GM12878 (cell line): ENCODE measurements around the gene CRIM1. TPM values are rescaled to one million over a fixed set of nuclear protein-coding genes. Genes with fewer than 3 reads are reported as not detected.

ENCODE experiments used
- ATAC-seq: fragments of 200-7000 bp; cut with Tn5 transposase; 3 replicates; pipeline ENCODE4 v1.9.1; 2020; ENCODE audit warnings: mild to moderate bottlenecking, moderate library complexity
- BruUV-seq: library from RNA; stranded (reverse); fragments of 400-500 nt; replicated peaks from 2 replicates; lab custom pipeline; 2021; lab: Mats Ljungman, UMichigan
- CTCF ChIA-PET: fragments of 300-600 bp; sonication (Branson Sonifier 250); formaldehyde crosslinking; extraction: SDS; loops from one replicate; lab custom pipeline; 2021; ENCODE audit warnings: inconsistent platforms; lab: Yijun Ruan, JAX
- POLR2A ChIA-PET: fragments of 350-600 bp; formaldehyde crosslinking; extraction: SDS; loops from one replicate; lab custom pipeline; 2021; ENCODE audit warnings: inconsistent platforms; lab: Charles Lee
- RAD21 ChIA-PET: fragments of 300-600 bp; sonication (Branson Sonifier 250); formaldehyde crosslinking; loops from one replicate; lab custom pipeline; 2023; ENCODE audit warnings: antibody characterized with exemption; ENCODE audit not compliant: unreplicated experiment; lab: Charles Lee
- SMC1A ChIA-PET: fragments of 300-600 bp; sonication (Branson Sonifier 250); formaldehyde crosslinking; loops from one replicate; lab custom pipeline; 2023; ENCODE audit not compliant: unreplicated experiment, uncharacterized antibody; lab: Charles Lee
- DNase-seq: peaks from one replicate; pipeline ENCODE4 v3.0.0-alpha.2; 2011; ENCODE audit warnings: low read depth, low spot score
- FAIRE-seq: peaks from 3 replicates; lab custom pipeline; 2011; peaks lifted over from hg19 to GRCh38; lab: Jason Lieb, UNC
- H2AFZ ChIP-seq: 2 replicates; pipeline ENCODE4 v1.6.0; 2011; ENCODE audit warnings: low read depth, low read length, control low read depth; ENCODE audit not compliant: control insufficient read depth
- H3K27ac ChIP-seq: 2 replicates; pipeline ENCODE4 v1.5.1; 2011; ENCODE audit warnings: control low read depth; ENCODE audit not compliant: control insufficient read depth, insufficient read depth
- H3K27me3 ChIP-seq, 2 experiments: replicated peaks in 1 of 2; 2 replicates each; pipeline versions ENCODE4 v1.6.0 to v1.6.1; 2011; ENCODE audit warnings: low read length in 1 of 2; ENCODE audit not compliant: control insufficient read depth in 2 of 2, insufficient read depth in 2 of 2
- H3K36me3 ChIP-seq, 2 experiments: 2 replicates each; pipeline ENCODE4 v1.5.1; 2011; ENCODE audit warnings: low read length in 1 of 2; ENCODE audit not compliant: control insufficient read depth in 2 of 2, insufficient read depth in 2 of 2
- H3K4me1 ChIP-seq: 2 replicates; pipeline ENCODE4 v1.6.1; 2011; ENCODE audit warnings: mild to moderate bottlenecking, low read length, moderate library complexity, mixed read lengths; ENCODE audit not compliant: control insufficient read depth, insufficient read depth
- H3K4me2 ChIP-seq: 2 replicates; pipeline ENCODE4 v1.6.0; 2011; ENCODE audit warnings: control low read depth; ENCODE audit not compliant: control insufficient read depth, insufficient read depth
- H3K4me3 ChIP-seq: fragments of 200-600 bp; sonication (generic); 2 replicates; pipeline ENCODE4 v1.5.1; 2016
- H3K79me2 ChIP-seq: 2 replicates; pipeline ENCODE4 v1.6.0; 2011; ENCODE audit warnings: low read length; ENCODE audit not compliant: control insufficient read depth, insufficient read depth
- H3K9ac ChIP-seq: 2 replicates; pipeline ENCODE4 v1.8.0; 2011; ENCODE audit warnings: low read length, control low read depth, mixed read lengths; ENCODE audit not compliant: control insufficient read depth, insufficient read depth
- H3K9me3 ChIP-seq: replicated peaks from 3 replicates; pipeline ENCODE4 v1.5.1; 2011; ENCODE audit warnings: mild to moderate bottlenecking, low read length; ENCODE audit not compliant: control insufficient read depth, insufficient read depth
- H4K20me1 ChIP-seq: 2 replicates; pipeline ENCODE4 v1.6.0; 2011; ENCODE audit not compliant: control insufficient read depth, insufficient read depth
- E2F4 ChIP-seq: IDR thresholded peaks from 2 replicates; pipeline ENCODE4 v1.6.1; 2012; ENCODE audit warnings: low read depth, low read length, improper control_type of control experiment
- EP300 ChIP-seq, 2 experiments: fragments of 150-350 bp in 1 of 2; IDR thresholded peaks; 2 replicates each; pipeline ENCODE4 v1.6.1; 2011 to 2012; ENCODE audit warnings: low read depth in 2 of 2, low read length in 2 of 2, borderline replicate concordance in 1 of 2, improper control_type of control experiment in 1 of 2, inconsistent platforms in 1 of 2; ENCODE audit not compliant: control insufficient read depth in 1 of 2
- RAD51 ChIP-seq: fragments of 450-650 bp; IDR thresholded peaks from 2 replicates; pipeline ENCODE4 v1.6.1; 2016; ENCODE audit warnings: moderate library complexity, mild to moderate bottlenecking, inconsistent platforms
- STAT3 ChIP-seq: IDR thresholded peaks from 2 replicates; pipeline ENCODE4 v1.6.1; 2011; ENCODE audit warnings: low read depth, low read length, improper control_type of control experiment
- WGBS: methylation state at CpG from one replicate; pipeline ENCODE4 v1.1.6; 2016; ENCODE audit warnings: low lambda C conversion rate; ENCODE audit not compliant: insufficient replicate concordance, insufficient coverage; ENCODE audit errors: missing lambda C conversion rate; 5-methylcytosine and 5-hydroxymethylcytosine counted together
- in situ Hi-C: fragments of 300-500 bp; cut with MboI; formaldehyde crosslinking; loops from 9 replicates; pipeline ENCODE4 v1.14.3; 2018; ENCODE audit warnings: mixed read lengths
- intact Hi-C: fragments of 100-400 bp; cut with micrococcal nuclease; formaldehyde crosslinking; loops from one replicate; pipeline ENCODE4 v1.14.2; 2022; ENCODE audit not compliant: unreplicated experiment
- polyA plus RNA-seq, 11 experiments: library from polyadenylated mRNA; depleted of rRNA in 4 of 11; unstranded in 6 of 11; stranded (reverse) in 5 of 11; fragments of >200 nt; fragmentation: Nextera tagmentation in 4 of 11; fragmentation: Illumina TruSeq in 1 of 11; extraction: Ambion mirVana in 4 of 11; extraction: Trizol in 1 of 11; gene quantifications; 1 replicate in 1 of 11; 2 replicates in 10 of 11; pipeline versions ENCODE4 v1.2.1 to v1.2.3, GENCODE V29; 2011 to 2016; ENCODE audit warnings: inconsistent platforms in 2 of 11, missing spikeins in 2 of 11, low read depth in 1 of 11
- total RNA-seq, 4 experiments: library from RNA; depleted of rRNA in 3 of 4; stranded (reverse); fragments of >200 nt in 3 of 4; fragmentation: Illumina TruSeq in 1 of 4; extraction: Trizol in 1 of 4; gene quantifications; 2 replicates each; pipeline versions ENCODE4 v1.2.1 to v1.2.3, GENCODE V29; 2013 to 2021

Gene CRIM1
- total and polyA plus RNA-seq, 10 of the 15 experiments (the other 5 are each of a cell fraction or from before 2014, with no cell fraction given): 0.42 to 7.4 (median 3.1) TPM

DNA sequence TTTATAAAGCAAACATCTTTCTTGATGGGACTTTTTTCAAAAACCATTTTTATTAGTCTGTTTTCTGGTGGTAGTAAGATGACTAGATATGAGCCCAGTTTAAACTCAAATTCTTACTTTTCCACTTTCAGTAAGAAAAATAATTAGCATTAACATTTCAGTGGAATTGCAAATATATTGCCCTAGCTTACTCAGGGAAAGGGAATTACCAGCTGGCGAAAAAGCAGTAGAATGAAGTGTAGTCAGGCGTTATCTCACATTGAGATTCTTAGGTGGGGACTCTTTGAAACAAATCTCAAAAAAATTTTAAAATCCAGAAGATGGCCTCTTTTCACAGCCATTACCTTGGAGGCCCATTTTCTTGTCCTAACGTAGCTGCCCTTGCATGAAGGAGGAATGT, 65.8 kb downstream of the CRIM1 start:
- POLR2A ChIA-PET: no interaction called here
- no peak overlapping the region for H3K4me3 ChIP-seq
- FAIRE-seq (no peak), DNase-seq (no peak), ATAC-seq (no peak)
- H3K27me3 ChIP-seq: no peaks in the 10 kb centered on the region; a peak in 2 of 4 replicates
- in situ Hi-C loops (no loop called here), intact Hi-C loops (no loop called here)
- H3K9me3 ChIP-seq: no peaks in the 10 kb centered on the region
- BruUV-seq: no TSS peak
- CTCF ChIA-PET: interaction anchor here (0.9 to 2.0 kb wide), 4 partner anchors 15 to 243 kb away, joined by 3 to 8 read pairs (median 3); no protein-coding TSS in a partner anchor
- H2AFZ ChIP-seq: no peak overlapping the region
- no peaks in the 10 kb centered on the region for H3K4me1 ChIP-seq
- WGBS: 0% methylated on average over 3 of the region's 3 CpGs
- RAD21 ChIA-PET: no interaction called here
- TF ChIP-seq STAT3: no peak
- no peak for TF ChIP-seq RAD51
- TF ChIP-seq EP300 (IDR thresholded peaks at IDR 0.05; ENCODE audit: borderline replicate concordance in 1 of 2, control insufficient read depth in 1 of 2, low read depth in 2 of 2, low read length in 2 of 2): no peak
- no peaks in the 10 kb centered on the region for H3K79me2 ChIP-seq
- no peak overlapping the region for H3K4me2 ChIP-seq
- H3K9ac ChIP-seq: no peak overlapping the region
- SMC1A ChIA-PET: interaction anchor here (1.6 to 2.6 kb wide), 2 partner anchors 8 to 12 kb away, joined by 4 to 8 read pairs; no protein-coding TSS in a partner anchor
- no peaks in the 10 kb centered on the region for H4K20me1 ChIP-seq
- no peaks in the 10 kb centered on the region for H3K36me3 ChIP-seq
- no peak overlapping the region for H3K27ac ChIP-seq

- ChIA-PET CTCF (interaction anchor here (2.0 kb wide), 1 partner anchor 242 kb away, joined by 8 read pairs; no protein-coding TSS in a partner anchor), SMC1A (interaction anchor here (0.5 to 2.6 kb wide), 3 partner anchors 10 to 30 kb away, joined by 3 to 8 read pairs (median 4); no protein-coding TSS in a partner anchor), RAD21 (no interaction called here), POLR2A (interaction anchor here (0.5 kb wide), 1 partner anchor 11 kb away, joined by 3 read pairs; no protein-coding TSS in a partner anchor)
- Histone ChIP-seq H3K4me1 (no peaks in the 10 kb centered on the region), H3K36me3 (no peaks in the 10 kb centered on the region), H3K9ac (no peak overlapping the region), H3K9me3 (no peaks in the 10 kb centered on the region), H3K27ac (no peak overlapping the region), H3K4me2 (no peak overlapping the region), H3K27me3 (no peaks in the 10 kb centered on the region; a peak in 2 of 4 replicates), H2AFZ (no peak overlapping the region), H3K4me3 (no peak overlapping the region), H4K20me1 (no peaks in the 10 kb centered on the region), H3K79me2 (no peaks in the 10 kb centered on the region)
- DNase-seq: no peak
- FAIRE-seq: no peak
- intact Hi-C loops: no loop called here
- TF ChIP-seq E2F4 (no peak), RAD51 (0 out of 2 replicates have a peak, but pooled peaks have one; percentile 19)
- 35% methylated on average over 5 of the region's 5 CpGs for WGBS
- no TSS peak for BruUV-seq
- ATAC-seq: no peak
- in situ Hi-C loops: no loop called here
These were observed 67.6 kb downstream of the CRIM1 start for GRCh38 chr2:36423172-36423571.
